HCT116 (cell line): ENCODE measurements around the gene HSD17B13. TPM values are rescaled to one million over a fixed set of nuclear protein-coding genes. Genes with fewer than 3 reads are reported as not detected.
"Not testable (repeated sequence)": the region's sequence is repeated elsewhere in the genome, so short reads cannot be mapped to it uniquely, and the experiment has no call there.

ENCODE experiments used
- ATAC-seq: fragments of 200-7000 bp; cut with Tn5 transposase; 2 replicates; pipeline ENCODE4 v1.9.1; 2020; ENCODE audit warnings: mild to moderate bottlenecking, moderate library complexity
- BruUV-seq: library from RNA; stranded (reverse); fragments of 400-500 nt; replicated peaks from 2 replicates; lab custom pipeline; 2021; lab: Mats Ljungman, UMichigan
- CTCF ChIA-PET: fragments of 300-600 bp; sonication (Branson Sonifier 250); formaldehyde crosslinking; loops from one replicate; lab custom pipeline; 2021; ENCODE audit warnings: antibody characterized with exemption; lab: Charles Lee
- POLR2A ChIA-PET: fragments of 300-600, 350-600 bp; sonication (Branson Sonifier 250); formaldehyde crosslinking; loops from one replicate; lab custom pipeline; 2021; ENCODE audit warnings: antibody characterized with exemption; lab: Charles Lee
- RAD21 ChIA-PET, 2 experiments: fragments of 300-600 bp; sonication (Branson Sonifier 250); formaldehyde crosslinking; loops; one replicate each; lab custom pipeline; 2023; ENCODE audit warnings: low total read pairs in 2 of 2; ENCODE audit not compliant: uncharacterized antibody in 2 of 2, unreplicated experiment in 2 of 2, low non-redundant PET in 1 of 2; lab: Charles Lee
- DNase-seq: peaks from one replicate; pipeline ENCODE4 v3.0.0-alpha.2; 2010; ENCODE audit warnings: low read depth, low spot score
- H2AFZ ChIP-seq: fragments of 200-600 bp; shearing (Covaris generic), sonication (generic); 2 replicates; pipeline ENCODE4 v1.6.1; 2017; ENCODE audit warnings: low read depth, mixed run types, mixed read lengths, antibody characterized with exemption, low read length; ENCODE audit not compliant: poor library complexity, severe bottlenecking
- H3K27ac ChIP-seq: 2 replicates; pipeline ENCODE4 v1.5.1; 2012; ENCODE audit warnings: low read depth, low read length
- H3K27me3 ChIP-seq: fragments of 200-600 bp; sonication (generic); 2 replicates; pipeline ENCODE4 v1.6.1; 2016; ENCODE audit warnings: mixed run types, low read length, mixed read lengths; ENCODE audit not compliant: insufficient read depth
- H3K36me3 ChIP-seq, 2 experiments: fragments of 200-500 bp in 1 of 2; fragments of 200-600 bp in 1 of 2; sonication (Bioruptor generic) in 1 of 2; sonication (generic) in 1 of 2; 2 replicates each; pipeline versions ENCODE4 v1.5.1 to v1.6.1; 2014 to 2016; ENCODE audit warnings: low read length in 2 of 2, inconsistent platforms in 1 of 2, mixed read lengths in 1 of 2, mixed run types in 1 of 2; ENCODE audit not compliant: insufficient read depth in 2 of 2, control insufficient read depth in 1 of 2
- H3K4me1 ChIP-seq, 2 experiments: fragments of 200-600 bp in 1 of 2; sonication (generic) in 1 of 2; 2 replicates each; pipeline versions ENCODE4 v1.5.1 to v1.6.1; 2012 to 2017; ENCODE audit warnings: low read length in 2 of 2, inconsistent platforms in 1 of 2, mild to moderate bottlenecking in 1 of 2, mixed read lengths in 1 of 2, mixed run types in 1 of 2, moderate library complexity in 1 of 2; ENCODE audit not compliant: insufficient read depth in 2 of 2, control insufficient read depth in 1 of 2
- H3K4me2 ChIP-seq: fragments of 200-600 bp; sonication (generic); 2 replicates; pipeline ENCODE4 v1.6.1; 2017; ENCODE audit warnings: mixed run types, low read length, mixed read lengths
- H3K4me3 ChIP-seq, 2 experiments: fragments of 200-600 bp in 1 of 2; sonication (generic) in 1 of 2; replicated peaks in 1 of 2; 2 replicates each; pipeline ENCODE4 v1.5.1; 2011 to 2016; ENCODE audit warnings: low read length in 2 of 2, control low read depth in 1 of 2, low read depth in 1 of 2, mild to moderate bottlenecking in 1 of 2, mixed read lengths in 1 of 2, mixed run types in 1 of 2
- H3K79me2 ChIP-seq: fragments of 200-600 bp; sonication (generic); 2 replicates; pipeline ENCODE4 v1.6.1; 2017; ENCODE audit warnings: mild to moderate bottlenecking, mixed run types, low read length, moderate library complexity, mixed read lengths; ENCODE audit not compliant: insufficient read depth
- H3K9ac ChIP-seq: fragments of 200-600 bp; sonication (generic); 2 replicates; pipeline ENCODE4 v1.6.1; 2016; ENCODE audit warnings: low read length, mixed read lengths
- H3K9me2 ChIP-seq: fragments of 200-600 bp; sonication (generic), shearing (Covaris generic); 2 replicates; pipeline ENCODE4 v1.6.1; 2017; ENCODE audit warnings: mixed run types, mild to moderate bottlenecking, moderate library complexity; ENCODE audit not compliant: insufficient read depth
- H3K9me3 ChIP-seq, 2 experiments: fragments of 200-500 bp in 1 of 2; fragments of 200-600 bp in 1 of 2; sonication (Bioruptor generic) in 1 of 2; sonication (generic) in 1 of 2; 2 replicates each; pipeline ENCODE4 v1.6.1; 2014 to 2017; ENCODE audit warnings: low read length in 2 of 2, mixed read lengths in 2 of 2, inconsistent platforms in 1 of 2, low read depth in 1 of 2, mild to moderate bottlenecking in 1 of 2, mixed run types in 1 of 2, moderate library complexity in 1 of 2; ENCODE audit not compliant: control insufficient read depth in 1 of 2, insufficient read depth in 1 of 2
- H4K20me1 ChIP-seq: fragments of 200-600 bp; sonication (generic), shearing (Covaris generic); 2 replicates; pipeline ENCODE4 v1.6.1; 2017; ENCODE audit warnings: mixed run types, mild to moderate bottlenecking, moderate library complexity; ENCODE audit not compliant: insufficient read depth
- ELF1 ChIP-seq: IDR thresholded peaks from 2 replicates; pipeline ENCODE4 v1.6.1; 2012; ENCODE audit warnings: low read depth, borderline replicate concordance
- SIN3A ChIP-seq: IDR thresholded peaks from 2 replicates; pipeline ENCODE4 v1.6.1; 2012; ENCODE audit warnings: low read depth
- intact Hi-C: fragments of 100-400 bp; cut with micrococcal nuclease; formaldehyde crosslinking; loops from 2 replicates; pipeline ENCODE4 v1.10.0; 2022
- total RNA-seq: library from RNA; stranded (reverse); gene quantifications from one replicate; pipeline ENCODE4 v1.2.1, GENCODE V29; 2021; ENCODE audit not compliant: unreplicated experiment

The HSD17B13 gene
- total RNA-seq, 1 experiment from 2014 or later, result 0.81 TPM

DNA sequence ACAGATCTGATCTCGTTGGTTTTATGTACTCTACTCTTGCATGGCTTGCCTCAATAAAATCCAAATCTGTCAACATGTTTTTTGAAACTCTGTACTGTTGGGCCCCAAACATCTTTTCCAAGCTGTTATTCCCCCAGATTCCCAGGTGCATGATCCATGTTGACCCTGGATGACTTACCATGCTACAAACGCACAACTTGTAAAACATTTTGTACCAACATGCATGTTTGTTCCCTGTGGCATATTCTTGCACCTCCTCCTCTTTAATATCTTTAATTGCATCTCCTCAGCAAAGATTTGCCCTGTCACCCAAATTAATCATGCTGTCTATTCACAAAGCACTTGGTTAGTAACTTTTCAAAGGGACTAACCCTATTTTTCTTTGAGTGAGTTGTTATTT, 24.3 kb downstream of the HSD17B13 start:
- Histone ChIP-seq H4K20me1 (no peaks in the 10 kb centered on the region), H2AFZ (no peak overlapping the region), H3K4me1 (no peaks in the 10 kb centered on the region), H3K27me3 (no peaks in the 10 kb centered on the region), H3K36me3 (no peaks in the 10 kb centered on the region), H3K27ac (no peak overlapping the region), H3K9me2 (no peaks in the 10 kb centered on the region), H3K9me3 (no peaks in the 10 kb centered on the region), H3K4me2 (no peak overlapping the region), H3K9ac (no peak overlapping the region), H3K79me2 (no peaks in the 10 kb centered on the region), H3K4me3 (no peak overlapping the region)
- no TSS peak for BruUV-seq
- POLR2A ChIA-PET, result no interaction called here
- no peak for TF ChIP-seq SIN3A
- TF ChIP-seq ELF1, result no peak
- ATAC-seq, result no peak
- DNase-seq, result no peak
- intact Hi-C loops, result no loop called here
- CTCF ChIA-PET, result no interaction called here
- RAD21 ChIA-PET, result no interaction called here

DNA sequence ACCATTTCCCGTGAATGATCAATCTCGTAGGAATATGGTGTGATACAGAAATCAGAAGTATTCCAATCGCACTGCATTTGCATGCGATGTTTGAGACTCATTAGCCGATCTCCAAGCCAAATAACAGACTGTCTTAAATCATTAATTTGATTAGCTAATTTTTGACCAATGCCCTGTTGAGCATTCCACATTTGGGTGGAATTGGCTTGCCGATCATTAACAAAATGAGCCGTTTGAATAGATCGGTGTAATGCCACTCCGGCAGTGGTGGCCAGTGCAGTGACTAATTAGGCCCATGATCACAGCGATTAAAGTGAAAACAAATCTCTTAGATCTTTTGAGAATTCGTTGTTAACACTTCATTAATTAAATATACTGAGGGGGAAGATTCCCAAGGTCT, 27.8 kb downstream of the HSD17B13 start:
- H3K9me2 ChIP-seq, H3K9ac ChIP-seq, intact Hi-C loops, H3K36me3 ChIP-seq, BruUV-seq, H3K4me1 ChIP-seq, H4K20me1 ChIP-seq, H3K4me3 ChIP-seq, CTCF ChIA-PET, RAD21 ChIA-PET, POLR2A ChIA-PET, DNase-seq, H2AFZ ChIP-seq, H3K9me3 ChIP-seq, H3K4me2 ChIP-seq, H3K27me3 ChIP-seq, ATAC-seq, H3K79me2 ChIP-seq, H3K27ac ChIP-seq: not testable (repeated sequence)

GRCh38 chr4:87293889-87294288, 28.8 kb downstream of the HSD17B13 start:
- H3K9me2 ChIP-seq, H2AFZ ChIP-seq, intact Hi-C loops, DNase-seq, H3K9ac ChIP-seq, H3K27ac ChIP-seq, H3K4me2 ChIP-seq, RAD21 ChIA-PET, CTCF ChIA-PET, H3K4me1 ChIP-seq, BruUV-seq, H3K27me3 ChIP-seq, POLR2A ChIA-PET, H3K4me3 ChIP-seq, H3K36me3 ChIP-seq, H3K9me3 ChIP-seq, ATAC-seq, H3K79me2 ChIP-seq, H4K20me1 ChIP-seq: not testable (repeated sequence)
